Osteocyte (in vitro differentiated cells): ENCODE data around the gene TMEM106B. TPM values are rescaled to one million over a fixed set of nuclear protein-coding genes. Genes with fewer than 3 reads are reported as not detected.

Source experiments
- DNase-seq: peaks from one replicate; pipeline ENCODE4 v3.0.0; 2021; ENCODE audit warnings: mixed read lengths; ENCODE audit not compliant: unreplicated experiment; ENCODE audit errors: extremely low spot score
- H3K27ac Mint-ChIP-seq: one replicate; pipeline ENCODE4 v1.8.0; 2021; ENCODE audit warnings: mild to moderate bottlenecking, mixed read lengths; ENCODE audit not compliant: unreplicated experiment
- H3K27me3 Mint-ChIP-seq: one replicate; pipeline ENCODE4 v1.8.0; 2021; ENCODE audit warnings: mixed read lengths; ENCODE audit not compliant: unreplicated experiment
- H3K36me3 Mint-ChIP-seq: one replicate; pipeline ENCODE4 v1.8.0; 2021; ENCODE audit warnings: mixed read lengths; ENCODE audit not compliant: unreplicated experiment
- H3K4me1 Mint-ChIP-seq: one replicate; pipeline ENCODE4 v1.8.0; 2021; ENCODE audit warnings: mixed read lengths; ENCODE audit not compliant: unreplicated experiment
- H3K4me3 Mint-ChIP-seq: one replicate; pipeline ENCODE4 v1.8.0; 2021; ENCODE audit warnings: mild to moderate bottlenecking, moderate library complexity, mixed read lengths; ENCODE audit not compliant: unreplicated experiment
- H3K9me3 Mint-ChIP-seq: one replicate; pipeline ENCODE4 v1.8.0; 2021; ENCODE audit warnings: mixed read lengths; ENCODE audit not compliant: unreplicated experiment
- CTCF ChIP-seq: fragments of 200-600 bp; sonication (generic); IDR thresholded peaks from 2 replicates; pipeline ENCODE4 v1.5.0; 2021; ENCODE audit warnings: antibody characterized with exemption, mild to moderate bottlenecking, moderate library complexity
- total RNA-seq: library from RNA; stranded (reverse); gene quantifications from 2 replicates; pipeline ENCODE4 v1.2.1, GENCODE V29; 2021

Gene TMEM106B
- total RNA-seq, 1 donor from 2014 or later: 61.7 TPM

- TF ChIP-seq CTCF: no peak
- no peak overlapping the region for H3K27ac Mint-ChIP-seq
Measured at GRCh38 chr7:12174931-12175330, 36.2 kb upstream of the TMEM106B start.

GRCh38 chr7:12178317-12178716, 32.8 kb upstream of the TMEM106B start:
- DNase-seq: no peak
- Mint-ChIP-seq H3K4me1 (no peaks in the 10 kb centered on the region), H3K27me3 (peaks cover 12% of the 10 kb centered on the region), H3K27ac (no peak overlapping the region), H3K36me3 (no peaks in the 10 kb centered on the region), H3K9me3 (no peaks in the 10 kb centered on the region), H3K4me3 (no peak overlapping the region)
- no peak for TF ChIP-seq CTCF

More at GRCh38 chr7:12174931-12175330, 36.2 kb upstream of the TMEM106B start:
- H3K36me3 Mint-ChIP-seq: no peaks in the 10 kb centered on the region
- no peaks in the 10 kb centered on the region for H3K9me3 Mint-ChIP-seq
- H3K4me1 Mint-ChIP-seq: no peaks in the 10 kb centered on the region
- H3K27me3 Mint-ChIP-seq: peaks cover 12% of the 10 kb centered on the region
- H3K4me3 Mint-ChIP-seq: no peak overlapping the region
- no peak for DNase-seq

- Mint-ChIP-seq H3K36me3 (no peaks in the 10 kb centered on the region), H3K4me1 (no peaks in the 10 kb centered on the region), H3K9me3 (no peaks in the 10 kb centered on the region), H3K27ac (no peak overlapping the region), H3K4me3 (no peak overlapping the region), H3K27me3 (peaks cover 18% of the 10 kb centered on the region)
- no peak for DNase-seq
- TF ChIP-seq CTCF: no peak
Measured at GRCh38 chr7:12194426-12194825, 16.7 kb upstream of the TMEM106B start.

GRCh38 chr7:12196386-12196785, 14.7 kb upstream of the TMEM106B start:
- no peaks in the 10 kb centered on the region for H3K9me3 Mint-ChIP-seq
- H3K27me3 Mint-ChIP-seq: peaks cover 26% of the 10 kb centered on the region
- H3K27ac Mint-ChIP-seq: no peak overlapping the region

GRCh38 chr7:12199363-12199762, 11.7 kb upstream of the TMEM106B start:
- H3K36me3 Mint-ChIP-seq: no peaks in the 10 kb centered on the region
- H3K27me3 Mint-ChIP-seq: peaks cover 27% of the 10 kb centered on the region
- DNase-seq: no peak
- no peak overlapping the region for H3K4me3 Mint-ChIP-seq
- TF ChIP-seq CTCF: no peak
- H3K4me1 Mint-ChIP-seq: no peaks in the 10 kb centered on the region
- no peak overlapping the region for H3K27ac Mint-ChIP-seq
- no peaks in the 10 kb centered on the region for H3K9me3 Mint-ChIP-seq

More at GRCh38 chr7:12196386-12196785, 14.7 kb upstream of the TMEM106B start:
- Mint-ChIP-seq H3K4me1 (no peaks in the 10 kb centered on the region), H3K36me3 (no peaks in the 10 kb centered on the region), H3K4me3 (no peak overlapping the region)
- no peak for TF ChIP-seq CTCF
- no peak for DNase-seq
